GM12878 (cell line): ENCODE data around the gene PHF10. TPM values are rescaled to one million over a fixed set of nuclear protein-coding genes. Genes with fewer than 3 reads are reported as not detected.

Experiments
- ATAC-seq: fragments of 200-7000 bp; cut with Tn5 transposase; 3 replicates; pipeline ENCODE4 v1.9.1; 2020; ENCODE audit warnings: mild to moderate bottlenecking, moderate library complexity
- BruUV-seq: library from RNA; stranded (reverse); fragments of 400-500 nt; replicated peaks from 2 replicates; lab custom pipeline; 2021; lab: Mats Ljungman, UMichigan
- CTCF ChIA-PET: fragments of 300-600 bp; sonication (Branson Sonifier 250); formaldehyde crosslinking; extraction: SDS; loops from one replicate; lab custom pipeline; 2021; ENCODE audit warnings: inconsistent platforms; lab: Yijun Ruan, JAX
- POLR2A ChIA-PET: fragments of 350-600 bp; formaldehyde crosslinking; extraction: SDS; loops from one replicate; lab custom pipeline; 2021; ENCODE audit warnings: inconsistent platforms; lab: Charles Lee
- RAD21 ChIA-PET: fragments of 300-600 bp; sonication (Branson Sonifier 250); formaldehyde crosslinking; loops from one replicate; lab custom pipeline; 2023; ENCODE audit warnings: antibody characterized with exemption; ENCODE audit not compliant: unreplicated experiment; lab: Charles Lee
- SMC1A ChIA-PET: fragments of 300-600 bp; sonication (Branson Sonifier 250); formaldehyde crosslinking; loops from one replicate; lab custom pipeline; 2023; ENCODE audit not compliant: unreplicated experiment, uncharacterized antibody; lab: Charles Lee
- DNase-seq: peaks from one replicate; pipeline ENCODE4 v3.0.0-alpha.2; 2011; ENCODE audit warnings: low read depth, low spot score
- FAIRE-seq: peaks from 3 replicates; lab custom pipeline; 2011; peaks lifted over from hg19 to GRCh38; lab: Jason Lieb, UNC
- H2AFZ ChIP-seq: 2 replicates; pipeline ENCODE4 v1.6.0; 2011; ENCODE audit warnings: low read depth, low read length, control low read depth; ENCODE audit not compliant: control insufficient read depth
- H3K27ac ChIP-seq: 2 replicates; pipeline ENCODE4 v1.5.1; 2011; ENCODE audit warnings: control low read depth; ENCODE audit not compliant: control insufficient read depth, insufficient read depth
- H3K27me3 ChIP-seq, 2 experiments: replicated peaks in 1 of 2; 2 replicates each; pipeline versions ENCODE4 v1.6.0 to v1.6.1; 2011; ENCODE audit warnings: low read length in 1 of 2; ENCODE audit not compliant: control insufficient read depth in 2 of 2, insufficient read depth in 2 of 2
- H3K36me3 ChIP-seq, 2 experiments: 2 replicates each; pipeline ENCODE4 v1.5.1; 2011; ENCODE audit warnings: low read length in 1 of 2; ENCODE audit not compliant: control insufficient read depth in 2 of 2, insufficient read depth in 2 of 2
- H3K4me1 ChIP-seq: 2 replicates; pipeline ENCODE4 v1.6.1; 2011; ENCODE audit warnings: mild to moderate bottlenecking, low read length, moderate library complexity, mixed read lengths; ENCODE audit not compliant: control insufficient read depth, insufficient read depth
- H3K4me2 ChIP-seq: 2 replicates; pipeline ENCODE4 v1.6.0; 2011; ENCODE audit warnings: control low read depth; ENCODE audit not compliant: control insufficient read depth, insufficient read depth
- H3K4me3 ChIP-seq: fragments of 200-600 bp; sonication (generic); 2 replicates; pipeline ENCODE4 v1.5.1; 2016
- H3K79me2 ChIP-seq: 2 replicates; pipeline ENCODE4 v1.6.0; 2011; ENCODE audit warnings: low read length; ENCODE audit not compliant: control insufficient read depth, insufficient read depth
- H3K9ac ChIP-seq: 2 replicates; pipeline ENCODE4 v1.8.0; 2011; ENCODE audit warnings: low read length, control low read depth, mixed read lengths; ENCODE audit not compliant: control insufficient read depth, insufficient read depth
- H3K9me3 ChIP-seq: replicated peaks from 3 replicates; pipeline ENCODE4 v1.5.1; 2011; ENCODE audit warnings: mild to moderate bottlenecking, low read length; ENCODE audit not compliant: control insufficient read depth, insufficient read depth
- H4K20me1 ChIP-seq: 2 replicates; pipeline ENCODE4 v1.6.0; 2011; ENCODE audit not compliant: control insufficient read depth, insufficient read depth
- CHD4 ChIP-seq: fragments of 200-600 bp; sonication (generic); IDR thresholded peaks from 2 replicates; pipeline ENCODE4 v1.6.1; 2016; ENCODE audit warnings: mild to moderate bottlenecking
- CTCF ChIP-seq, 3 experiments: IDR thresholded peaks in 2 of 3; conservative IDR thresholded peaks in 1 of 3; 2 replicates each; pipeline ENCODE4 v1.5.1; 2011; ENCODE audit warnings: low read depth in 3 of 3, low read length in 3 of 3, mild to moderate bottlenecking in 3 of 3, control low read depth in 2 of 3, moderate library complexity in 2 of 3, inconsistent platforms in 1 of 3, mixed read lengths in 1 of 3; ENCODE audit not compliant: control insufficient read depth in 2 of 3, insufficient read depth in 1 of 3; ENCODE audit errors: extremely low read depth in 1 of 3
- GATAD2B ChIP-seq: fragments of 450-650 bp; conservative IDR thresholded peaks from 2 replicates; pipeline ENCODE4 v1.6.1; 2017; ENCODE audit warnings: low read depth, mild to moderate bottlenecking, moderate library complexity
- POU2F2 ChIP-seq: IDR thresholded peaks from 3 replicates; pipeline ENCODE4 v1.6.1; 2011; ENCODE audit warnings: low read depth, mild to moderate bottlenecking, low read length, borderline replicate concordance
- STAT1 ChIP-seq: fragments of 450-650 bp; conservative IDR thresholded peaks from 2 replicates; pipeline ENCODE4 v1.6.1; 2014; ENCODE audit warnings: antibody characterized with exemption, mild to moderate bottlenecking
- ZBED1 ChIP-seq: IDR thresholded peaks from 2 replicates; pipeline ENCODE4 v1.6.1; 2016; ENCODE audit warnings: borderline replicate concordance
- WGBS: methylation state at CpG from one replicate; pipeline ENCODE4 v1.1.6; 2016; ENCODE audit warnings: low lambda C conversion rate; ENCODE audit not compliant: insufficient replicate concordance, insufficient coverage; ENCODE audit errors: missing lambda C conversion rate; 5-methylcytosine and 5-hydroxymethylcytosine counted together
- in situ Hi-C: fragments of 300-500 bp; cut with MboI; formaldehyde crosslinking; loops from 9 replicates; pipeline ENCODE4 v1.14.3; 2018; ENCODE audit warnings: mixed read lengths
- intact Hi-C: fragments of 100-400 bp; cut with micrococcal nuclease; formaldehyde crosslinking; loops from one replicate; pipeline ENCODE4 v1.14.2; 2022; ENCODE audit not compliant: unreplicated experiment
- polyA plus RNA-seq, 11 experiments: library from polyadenylated mRNA; depleted of rRNA in 4 of 11; unstranded in 6 of 11; stranded (reverse) in 5 of 11; fragments of >200 nt; fragmentation: Nextera tagmentation in 4 of 11; fragmentation: Illumina TruSeq in 1 of 11; extraction: Ambion mirVana in 4 of 11; extraction: Trizol in 1 of 11; gene quantifications; 1 replicate in 1 of 11; 2 replicates in 10 of 11; pipeline versions ENCODE4 v1.2.1 to v1.2.3, GENCODE V29; 2011 to 2016; ENCODE audit warnings: inconsistent platforms in 2 of 11, missing spikeins in 2 of 11, low read depth in 1 of 11
- total RNA-seq, 4 experiments: library from RNA; depleted of rRNA in 3 of 4; stranded (reverse); fragments of >200 nt in 3 of 4; fragmentation: Illumina TruSeq in 1 of 4; extraction: Trizol in 1 of 4; gene quantifications; 2 replicates each; pipeline versions ENCODE4 v1.2.1 to v1.2.3, GENCODE V29; 2013 to 2021
- TF ChIP-seq, protein P1 (sequence below): fragments of 450-650 bp; IDR thresholded peaks from 2 replicates; pipeline ENCODE4 v1.6.1; 2016; ENCODE audit warnings: mild to moderate bottlenecking

PHF10 gene
- total and polyA plus RNA-seq, 10 of the 15 experiments (the other 5 are each of a cell fraction or from before 2014, with no cell fraction given), result 3.8 to 35.6 (median 15.8) TPM

DNA sequence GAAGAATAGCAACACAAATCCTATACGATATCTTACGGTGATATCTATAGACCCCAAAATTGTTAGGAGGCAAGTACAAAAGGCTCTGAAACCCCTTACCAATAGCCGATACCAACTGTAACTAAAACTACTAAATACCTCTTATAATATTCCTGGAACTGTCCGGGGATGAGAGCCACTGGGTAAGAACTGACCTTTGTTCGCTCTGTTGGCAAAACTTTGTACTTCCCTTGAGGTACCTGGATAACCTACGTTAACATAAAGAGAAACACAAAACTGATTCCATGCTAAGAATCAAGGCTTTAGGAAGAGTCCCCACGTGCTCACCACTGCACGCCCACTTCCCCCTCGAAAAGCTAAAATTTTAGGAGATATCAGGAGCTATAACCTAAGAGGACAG, 9.7 kb downstream of the PHF10 start:
- H3K27me3 ChIP-seq, result no peaks in the 10 kb centered on the region
- H3K9me3 ChIP-seq, result no peaks in the 10 kb centered on the region
- ChIA-PET CTCF (no interaction called here), SMC1A (interaction anchor here (1.2 to 6.3 kb wide), 2 partner anchors 10 to 23 kb away, joined by 3 to 39 read pairs; partner anchors contain the start of genes C6orf120 and WDR27), POLR2A (no interaction called here), RAD21 (no interaction called here)
- in situ Hi-C loops, result no loop called here
- H3K9ac ChIP-seq, result no peak overlapping the region
- FAIRE-seq, result no peak
- ATAC-seq, result no peak
- H4K20me1 ChIP-seq, result no peaks in the 10 kb centered on the region
- no TSS peak for BruUV-seq
- no peaks in the 10 kb centered on the region for H3K4me1 ChIP-seq
- peaks cover 8% of the 10 kb centered on the region for H3K79me2 ChIP-seq
- no peaks in the 10 kb centered on the region; a peak in 4 of 4 replicates for H3K36me3 ChIP-seq
- DNase-seq, result no peak
- H3K4me2 ChIP-seq, result no peak overlapping the region
- intact Hi-C loops, result no loop called here
- no peak overlapping the region for H3K4me3 ChIP-seq
- H3K27ac ChIP-seq, result no peak overlapping the region
- 96% methylated on average over 9 of the region's 9 CpGs for WGBS
- no peak overlapping the region for H2AFZ ChIP-seq
- TF ChIP-seq CHD4 (no peak), STAT1 (no peak), ZBED1 (no peak), CTCF (IDR thresholded peaks at IDR 0.05 in 2 of 3, conservative IDR thresholded peaks at IDR 0.05 in 1 of 3; ENCODE audit: control insufficient read depth in 2 of 3, extremely low read depth in 1 of 3, insufficient read depth in 1 of 3, low read depth in 3 of 3, low read length in 3 of 3) (no peak), GATAD2B (no peak), POU2F2 (no peak)
- TF ChIP-seq, protein P1, sequence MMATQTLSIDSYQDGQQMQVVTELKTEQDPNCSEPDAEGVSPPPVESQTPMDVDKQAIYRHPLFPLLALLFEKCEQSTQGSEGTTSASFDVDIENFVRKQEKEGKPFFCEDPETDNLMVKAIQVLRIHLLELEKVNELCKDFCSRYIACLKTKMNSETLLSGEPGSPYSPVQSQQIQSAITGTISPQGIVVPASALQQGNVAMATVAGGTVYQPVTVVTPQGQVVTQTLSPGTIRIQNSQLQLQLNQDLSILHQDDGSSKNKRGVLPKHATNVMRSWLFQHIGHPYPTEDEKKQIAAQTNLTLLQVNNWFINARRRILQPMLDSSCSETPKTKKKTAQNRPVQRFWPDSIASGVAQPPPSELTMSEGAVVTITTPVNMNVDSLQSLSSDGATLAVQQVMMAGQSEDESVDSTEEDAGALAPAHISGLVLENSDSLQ, result no peak
